ENCODE data around the gene SH3BP4. TPM values are rescaled to one million over a fixed set of nuclear protein-coding genes. Genes with fewer than 3 reads are reported as not detected.

Gene SH3BP4
- total RNA-seq, 1 donor from 2014 or later = 36.7 TPM

DNA sequence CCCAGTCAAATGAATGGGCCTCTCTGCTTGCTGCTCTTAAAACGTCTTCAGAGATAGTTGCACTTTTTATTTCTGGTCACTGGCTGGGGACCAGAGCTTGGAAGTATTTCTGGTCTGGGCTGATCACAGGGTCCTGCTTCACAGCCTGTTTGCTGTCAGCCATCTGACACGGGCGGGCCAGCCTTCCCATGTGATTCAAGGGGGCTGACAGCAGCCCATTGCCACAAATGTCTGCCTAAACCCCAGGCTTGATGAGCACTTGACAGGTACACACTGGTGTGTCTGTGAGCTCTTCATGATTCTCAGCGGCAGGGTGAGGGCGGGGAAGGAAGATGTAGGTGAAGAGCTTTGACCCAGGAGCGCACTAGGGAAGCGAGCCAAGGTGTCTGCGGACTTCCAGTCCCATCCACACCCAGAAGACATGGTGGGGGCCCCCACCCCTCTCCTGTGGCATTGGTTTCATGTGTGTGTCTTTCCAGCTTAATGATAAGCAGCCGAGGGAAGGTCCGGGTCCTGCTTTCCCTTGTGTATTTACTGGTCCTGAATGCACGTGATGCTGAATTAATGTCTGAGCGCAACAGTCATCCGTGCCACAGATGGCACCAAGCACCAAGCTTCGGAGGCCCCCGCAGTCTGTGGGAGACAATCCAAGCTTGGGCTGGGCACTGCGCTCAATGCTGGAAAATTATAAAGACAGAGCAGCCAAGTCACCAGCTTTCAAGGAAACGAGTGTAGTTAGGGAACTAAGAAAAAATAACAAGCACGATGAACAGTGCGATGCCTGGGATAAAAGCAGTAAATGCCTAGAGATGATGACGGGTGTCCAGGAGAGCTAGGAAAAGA lies 73.3 kb downstream of the SH3BP4 start:
- Histone ChIP-seq H3K4me3 (no peak overlapping the region), H3K27me3 (no peaks in the 10 kb centered on the region), H3K9me3 (no peaks in the 10 kb centered on the region), H3K36me3 (no peaks in the 10 kb centered on the region), H3K4me1 (peaks cover 9 to 16% of the 10 kb centered on the region in 2 donors), H3K27ac (no peak overlapping the region)
- no peak for DNase-seq (ENCODE audit: low spot score in 2 of 2)
- TF ChIP-seq CTCF (IDR thresholded peaks at IDR 0.05) = no peak
- intact Hi-C loops (cut with DNase I) = no loop called here

DNA sequence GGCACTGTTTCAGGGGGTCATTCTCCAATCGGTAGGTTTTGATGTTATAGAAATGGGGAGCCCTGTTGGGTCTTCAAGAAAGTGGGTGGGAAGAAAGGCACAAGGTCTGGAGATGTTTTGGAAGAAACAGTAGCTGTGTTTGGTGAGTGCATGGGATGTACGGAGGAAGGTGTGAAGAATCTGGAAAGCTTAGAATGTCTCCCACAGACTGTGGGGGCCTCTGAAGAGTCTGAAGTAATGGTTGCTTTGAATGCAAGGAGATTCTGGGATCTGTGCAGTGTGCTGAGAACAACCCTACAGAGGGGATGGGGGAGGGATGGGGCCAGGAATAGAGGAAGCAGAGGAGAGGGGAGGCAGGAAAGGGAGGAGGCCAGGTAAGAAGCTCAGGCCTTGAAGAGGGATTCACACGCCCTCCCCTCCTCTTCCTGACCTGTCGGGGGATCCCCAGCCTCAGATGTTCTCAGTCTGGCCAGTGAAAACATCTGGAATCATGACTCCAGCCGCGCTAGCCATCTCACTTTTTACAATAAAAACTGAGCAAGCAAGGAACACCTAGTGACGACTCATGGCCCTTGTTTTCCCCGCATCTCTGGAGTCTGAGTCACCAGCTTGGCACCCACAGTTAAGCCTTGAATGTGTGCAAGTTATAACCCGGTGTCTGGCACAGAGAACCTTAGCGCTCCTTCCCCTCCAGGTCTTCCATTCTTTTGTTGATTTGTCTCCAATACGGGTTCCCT lies 74.2 kb downstream of the SH3BP4 start:
- no peak overlapping the region for H3K4me3 ChIP-seq
- H3K36me3 ChIP-seq = no peaks in the 10 kb centered on the region
- intact Hi-C loops (cut with DNase I) = no loop called here
- no peaks in the 10 kb centered on the region for H3K27me3 ChIP-seq
- no peak overlapping the region for H3K27ac ChIP-seq
- H3K4me1 ChIP-seq = peaks cover 9 to 18% of the 10 kb centered on the region in 2 donors
- DNase-seq (ENCODE audit: low spot score in 2 of 2) = no peak
- no peaks in the 10 kb centered on the region for H3K9me3 ChIP-seq
- TF ChIP-seq CTCF (IDR thresholded peaks at IDR 0.05) = no peak

DNA sequence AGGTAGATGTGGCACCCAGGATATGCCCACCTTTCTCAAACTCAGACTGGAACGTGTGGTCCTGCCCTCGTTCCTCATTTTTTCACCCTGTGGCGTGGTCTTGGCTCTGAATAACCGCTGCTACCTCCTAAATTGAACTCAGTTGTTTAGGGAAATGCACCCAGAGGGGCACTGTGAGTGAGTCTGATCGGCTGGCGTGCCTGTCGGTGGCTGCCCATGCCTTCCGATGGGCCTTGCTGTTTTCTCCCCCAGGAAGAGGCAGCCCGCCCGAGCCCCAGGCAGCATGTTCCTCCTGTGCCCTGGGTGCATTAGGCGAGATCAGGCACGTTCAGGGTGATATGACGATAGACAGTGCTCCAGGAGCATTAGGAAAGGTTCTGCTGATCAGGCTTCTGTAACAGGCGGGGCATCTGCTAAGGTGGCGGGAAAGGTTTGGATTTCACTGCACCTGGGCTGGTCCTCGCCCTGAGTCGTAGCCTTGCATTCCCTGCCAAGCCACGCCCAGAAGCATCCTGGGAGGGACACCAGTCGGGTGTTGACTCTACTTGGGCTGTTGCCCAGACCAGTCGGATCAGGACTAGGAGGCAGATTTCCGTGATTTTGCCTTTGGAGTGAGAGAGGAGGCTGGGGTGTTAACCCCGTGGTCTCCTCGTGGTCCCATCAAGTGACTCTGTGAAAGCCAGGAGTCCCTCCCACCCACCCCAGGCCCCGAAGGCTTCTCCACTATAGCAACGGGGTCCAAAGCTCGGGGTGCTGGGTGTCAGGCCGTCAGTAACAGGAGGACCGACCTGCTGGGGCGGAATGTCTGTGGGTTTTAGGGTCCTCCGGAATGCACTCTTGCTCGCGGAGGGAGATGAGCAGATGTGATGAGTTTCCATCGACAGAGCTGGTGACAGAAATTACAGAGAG lies 75.1 kb downstream of the SH3BP4 start:
- Histone ChIP-seq H3K4me3 (no peak overlapping the region), H3K9me3 (no peaks in the 10 kb centered on the region), H3K27me3 (no peaks in the 10 kb centered on the region), H3K4me1 (peaks cover 9 to 15% of the 10 kb centered on the region in 2 donors), H3K36me3 (no peaks in the 10 kb centered on the region), H3K27ac (no peak overlapping the region)
- no peak for DNase-seq (ENCODE audit: low spot score in 2 of 2)
- no peak for TF ChIP-seq CTCF (IDR thresholded peaks at IDR 0.05)
- intact Hi-C loops (cut with DNase I) = no loop called here

DNA sequence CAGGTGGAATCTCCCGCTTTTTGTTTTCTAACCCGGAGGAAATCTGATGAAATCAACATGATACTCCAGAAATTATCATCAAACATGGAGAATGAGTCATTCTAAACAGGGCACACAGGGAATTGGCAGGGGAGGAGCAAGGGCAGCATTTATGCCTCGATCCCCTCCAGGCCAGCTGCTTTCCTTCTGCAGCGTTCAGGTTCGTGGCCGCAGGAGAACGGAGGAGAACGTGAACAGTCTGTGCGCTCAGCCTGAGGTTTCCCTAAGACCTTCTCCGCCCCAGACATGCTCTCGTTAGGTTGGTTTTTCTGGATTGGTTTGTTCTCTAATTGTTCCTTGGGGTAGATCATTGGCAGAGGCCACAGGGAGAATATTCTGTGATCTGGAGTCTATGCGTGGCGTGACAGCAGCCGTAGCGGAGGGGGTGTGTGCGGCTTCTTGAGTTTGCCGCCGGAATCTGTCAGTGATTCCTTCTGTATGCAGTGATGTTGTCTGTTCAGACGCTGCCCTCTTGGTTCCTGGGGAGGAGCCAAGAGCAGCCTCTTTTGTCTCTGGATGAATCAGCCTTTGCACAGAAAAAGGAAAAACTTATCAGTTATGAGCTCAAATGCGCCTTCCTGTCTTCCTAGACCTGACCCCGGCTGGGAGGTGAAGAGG lies 75.9 kb downstream of the SH3BP4 start:
- H3K27ac ChIP-seq = no peak overlapping the region
- no peak overlapping the region for H3K4me3 ChIP-seq
- no peaks in the 10 kb centered on the region for H3K9me3 ChIP-seq
- intact Hi-C loops (cut with DNase I) = no loop called here
- H3K36me3 ChIP-seq = no peaks in the 10 kb centered on the region
- no peak for DNase-seq (ENCODE audit: low spot score in 2 of 2)
- no peak for TF ChIP-seq CTCF (IDR thresholded peaks at IDR 0.05)
- H3K27me3 ChIP-seq = no peaks in the 10 kb centered on the region
- peaks cover 9 to 15% of the 10 kb centered on the region in 2 donors for H3K4me1 ChIP-seq

- Histone ChIP-seq H3K36me3 (no peaks in the 10 kb centered on the region), H3K9me3 (no peaks in the 10 kb centered on the region), H3K4me3 (no peak overlapping the region), H3K4me1 (peaks cover 9 to 15% of the 10 kb centered on the region in 2 donors), H3K27me3 (no peaks in the 10 kb centered on the region), H3K27ac (no peak overlapping the region)
- intact Hi-C loops (cut with DNase I) = no loop called here
- no peak for DNase-seq (ENCODE audit: low spot score in 2 of 2)
- TF ChIP-seq CTCF (IDR thresholded peaks at IDR 0.05) = no peak
These were observed 76.8 kb downstream of the SH3BP4 start for GRCh38 chr2:235028646-235029045.
